HCEC 1CT (cell line): ENCODE measurements around the gene RPP21.
"Not testable (repeated sequence)": the region's sequence is repeated elsewhere in the genome, so short reads cannot be mapped to it uniquely, and the experiment has no call there.

Experiments
- DNase-seq: peaks from one replicate; pipeline ENCODE4 v3.0.0-alpha.2; 2017

Gene RPP21

DNA sequence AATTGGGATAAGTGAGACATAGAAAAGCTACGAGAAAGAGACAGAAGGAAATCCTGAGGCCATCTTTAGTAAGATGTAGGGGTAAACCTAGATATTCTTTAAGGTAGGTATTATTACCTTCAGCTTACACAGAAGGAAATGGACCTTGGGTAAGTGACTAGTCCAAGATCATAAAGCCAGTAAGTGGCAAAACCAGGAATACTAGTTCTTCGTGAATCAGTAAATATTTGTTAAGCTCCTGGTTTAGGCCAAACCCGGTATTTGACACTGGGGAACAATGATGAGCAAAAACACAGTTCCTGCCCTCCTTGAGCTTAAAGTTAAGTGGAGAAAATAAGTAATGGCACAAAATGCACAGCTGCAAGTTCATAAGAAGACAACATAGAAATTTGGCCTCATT is 13.0 kb upstream of the RPP21 start:
- no peak for DNase-seq

DNA sequence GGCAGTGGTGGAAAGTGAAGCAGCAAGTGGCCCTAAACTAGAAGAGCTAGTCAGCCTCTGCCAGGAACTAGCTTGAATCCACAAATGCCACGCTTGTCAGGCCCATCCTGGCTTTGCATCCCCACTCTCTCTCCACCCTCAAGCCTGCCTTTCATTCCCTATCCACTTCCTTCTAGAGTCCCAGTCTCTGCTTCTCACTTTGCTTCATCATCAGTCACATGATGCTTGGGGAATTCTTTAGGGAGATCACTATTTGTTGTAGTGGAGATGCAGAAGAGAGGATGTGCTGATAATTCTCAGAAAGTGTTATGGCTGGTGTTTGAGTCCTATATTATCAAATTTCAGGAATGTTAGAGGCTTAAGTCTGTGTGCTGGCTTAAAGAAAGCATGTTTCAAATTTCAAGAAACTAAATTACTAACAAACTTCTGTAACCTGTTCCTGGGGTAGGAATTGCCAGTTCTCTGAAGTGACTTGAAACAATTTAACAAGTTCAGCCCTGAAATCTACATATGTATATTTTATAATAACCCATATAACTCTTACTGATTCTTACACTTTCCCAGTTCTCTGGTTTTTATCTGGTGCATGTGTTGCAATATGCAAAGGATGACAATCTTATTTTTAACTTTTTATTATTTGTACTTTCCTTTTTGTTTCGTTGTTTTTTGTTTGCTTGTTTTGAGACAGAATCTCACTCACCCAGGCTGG is 10.7 kb upstream of the RPP21 start:
- no peak for DNase-seq

DNA sequence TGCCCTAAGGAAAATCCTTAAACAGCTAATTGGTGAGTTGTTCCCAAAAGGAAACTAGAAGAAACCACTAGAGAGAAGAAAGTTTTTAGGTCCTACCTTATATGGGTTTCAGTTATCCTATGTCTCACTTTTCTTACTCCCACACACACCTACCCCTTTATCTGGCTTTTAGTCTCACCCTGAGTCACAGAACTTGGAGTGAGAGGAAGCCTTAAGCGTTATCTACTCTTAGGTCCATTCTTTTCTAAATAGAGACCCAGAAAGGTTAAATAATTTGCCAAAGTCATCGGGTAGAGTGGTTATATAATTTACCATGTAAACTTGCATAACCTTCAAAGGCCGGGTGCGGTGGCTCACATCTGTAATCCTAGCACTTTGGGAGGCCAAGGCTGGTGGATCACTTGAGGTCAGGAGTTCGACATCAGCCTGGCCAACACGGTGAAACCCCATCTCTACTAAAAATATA is 4.3 kb upstream of the RPP21 start:
- no peak for DNase-seq

DNA sequence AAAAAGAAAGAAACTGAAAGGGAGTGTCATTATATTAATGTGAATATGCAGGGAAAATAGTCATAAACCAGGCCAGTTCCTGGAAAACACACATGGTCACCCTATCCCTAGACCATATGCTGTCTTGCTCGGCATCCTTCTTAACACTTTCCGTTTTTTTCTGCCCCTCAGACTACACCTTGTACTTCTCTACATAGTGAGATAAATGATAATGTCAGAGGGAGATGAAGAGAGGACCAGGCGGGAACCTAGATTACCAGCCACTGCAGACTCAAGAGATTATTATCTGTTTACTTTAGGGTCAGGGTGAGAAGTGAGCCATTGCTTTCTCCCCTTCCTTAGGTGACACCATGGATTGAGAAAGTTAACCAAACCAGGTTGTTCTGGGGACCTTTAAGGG is 3.7 kb upstream of the RPP21 start:
- no peak for DNase-seq

DNA sequence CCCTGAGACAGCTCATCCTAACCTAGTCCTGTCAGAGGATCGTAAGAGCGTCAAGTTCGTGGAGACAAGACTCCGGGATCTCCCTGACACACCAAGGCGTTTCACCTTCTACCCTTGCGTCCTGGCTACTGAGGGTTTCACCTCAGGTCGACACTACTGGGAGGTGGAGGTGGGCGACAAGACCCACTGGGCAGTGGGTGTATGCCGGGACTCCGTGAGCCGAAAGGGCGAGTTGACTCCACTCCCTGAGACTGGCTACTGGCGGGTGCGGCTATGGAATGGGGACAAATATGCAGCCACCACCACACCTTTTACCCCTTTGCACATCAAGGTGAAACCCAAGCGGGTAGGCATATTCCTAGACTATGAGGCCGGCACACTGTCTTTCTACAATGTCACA is 3.2 kb upstream of the RPP21 start:
- DNase-seq, result no peak

DNA sequence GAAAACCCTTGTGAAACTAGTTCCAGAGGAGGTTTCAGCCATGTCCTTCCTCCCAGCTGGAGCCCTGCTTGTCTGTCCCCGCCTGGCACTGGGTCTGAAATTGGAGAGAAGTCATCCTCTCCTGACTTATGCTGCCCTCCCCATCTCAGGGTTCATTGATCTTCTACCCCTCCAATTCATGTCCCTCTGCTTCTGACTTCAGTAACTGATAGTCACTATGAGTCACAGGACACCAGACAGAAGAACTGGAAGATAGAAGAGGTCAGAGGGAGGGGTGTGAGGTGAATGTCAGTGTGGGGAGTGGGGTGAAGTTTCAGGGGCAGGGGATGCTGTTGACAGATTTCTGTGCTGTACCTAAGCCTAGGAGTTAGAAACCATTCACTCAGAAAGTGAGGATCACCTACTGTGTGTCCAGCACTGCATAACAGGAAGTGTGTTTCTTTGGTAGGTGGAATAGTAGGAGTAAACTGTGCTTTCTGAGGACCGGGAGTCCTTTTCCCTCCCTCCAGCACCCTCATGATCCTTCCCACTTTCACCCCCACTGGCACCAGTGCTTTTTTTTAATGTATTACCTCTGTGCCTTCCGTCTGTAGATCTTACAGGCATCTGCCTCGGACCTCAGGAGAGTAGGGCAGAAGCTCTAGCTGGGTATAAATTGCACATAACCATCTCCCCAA is 627 bp upstream of the RPP21 start:
- DNase-seq, result no peak

DNA sequence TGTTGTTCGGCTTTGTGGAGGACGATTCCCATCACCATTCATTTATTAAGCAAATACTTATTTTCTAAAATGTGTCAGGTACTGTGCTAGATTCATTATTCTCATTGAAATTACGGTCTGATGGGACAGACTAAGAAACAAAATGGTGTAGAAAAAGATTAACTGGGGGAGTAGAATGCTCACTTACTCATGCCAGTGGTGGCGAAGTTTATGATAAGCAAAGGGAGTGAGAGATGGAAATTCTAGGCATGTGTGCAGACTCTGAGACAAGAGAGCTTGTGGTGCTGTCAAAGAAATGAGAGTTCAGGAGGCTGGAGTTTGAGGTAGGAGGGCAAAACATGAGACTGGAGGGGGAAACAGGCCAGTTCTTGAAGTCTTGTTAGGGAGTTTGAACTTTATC is 896 bp downstream of the RPP21 start:
- DNase-seq, result no peak

DNA sequence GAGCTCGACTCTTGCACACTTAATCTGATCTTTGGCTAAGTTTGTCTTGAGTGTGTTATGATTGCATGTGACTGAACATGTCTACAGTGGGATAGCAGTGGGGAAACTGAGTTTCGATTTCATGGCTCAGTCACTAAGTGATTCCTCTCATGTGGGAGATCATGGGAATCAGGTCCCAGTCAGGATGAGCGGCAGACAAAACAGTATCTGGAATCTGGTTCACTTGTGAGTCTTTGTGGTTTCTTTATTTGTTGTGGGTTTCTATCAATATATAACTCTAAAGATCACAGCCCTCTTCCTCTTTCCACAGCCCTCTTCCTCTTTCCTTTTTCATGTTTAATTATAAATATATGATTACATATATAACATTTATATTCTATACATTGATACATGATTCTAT is 4.0 kb downstream of the RPP21 start:
- DNase-seq, result no peak

DNA sequence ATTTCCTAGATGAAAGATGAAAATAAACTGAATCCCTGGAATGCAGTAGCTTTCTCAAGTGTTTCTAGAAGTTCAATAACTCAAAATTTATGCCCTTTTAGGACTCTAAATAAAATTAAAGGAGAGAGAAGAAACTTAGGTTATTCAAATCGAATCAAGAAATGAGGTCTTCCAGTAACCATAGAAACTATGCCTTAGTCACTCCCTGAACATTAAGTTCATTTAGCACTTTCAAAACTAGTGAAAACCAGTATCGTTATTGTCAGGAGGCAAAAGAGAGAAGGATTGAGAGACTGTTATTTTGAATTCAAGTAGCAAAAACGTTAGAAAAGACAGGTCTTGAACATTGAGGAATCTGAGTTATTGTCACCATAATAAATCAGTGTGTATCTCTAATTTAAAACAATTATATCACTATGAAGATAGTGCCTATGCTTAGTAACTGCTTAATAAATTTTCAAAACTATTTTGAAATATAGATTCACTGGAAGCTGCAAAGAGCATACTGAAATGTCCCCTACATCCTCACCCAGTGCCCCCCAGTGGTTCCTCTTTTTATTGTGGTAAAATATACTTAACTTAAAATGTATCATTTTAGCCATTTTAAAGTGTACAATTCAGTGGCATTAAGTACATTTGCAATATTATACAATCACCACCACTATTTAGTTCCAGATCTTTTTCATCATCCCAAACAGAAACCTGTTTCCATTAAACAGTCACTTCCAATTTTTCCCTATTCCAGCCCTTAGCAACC is 4.6 kb downstream of the RPP21 start:
- DNase-seq, result no peak

DNA sequence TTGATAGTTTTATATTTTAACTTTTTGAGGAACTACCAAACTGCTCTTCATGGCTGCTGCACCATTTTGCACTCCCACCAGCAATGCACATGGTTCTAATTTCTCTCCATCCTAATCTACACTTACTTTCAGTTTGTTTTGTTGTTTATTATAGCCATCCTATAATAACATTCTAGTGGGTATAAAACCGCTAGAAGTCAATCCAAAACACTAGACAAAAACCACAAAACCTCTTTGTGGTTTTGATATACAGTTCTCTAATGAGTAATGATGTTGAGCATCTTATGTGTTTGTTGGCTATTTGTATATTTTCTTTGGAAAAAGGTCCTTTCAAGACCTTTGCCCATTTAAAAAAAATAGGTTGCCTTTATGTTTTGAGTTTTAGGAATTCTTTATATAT is 5.6 kb downstream of the RPP21 start:
- no peak for DNase-seq

DNA sequence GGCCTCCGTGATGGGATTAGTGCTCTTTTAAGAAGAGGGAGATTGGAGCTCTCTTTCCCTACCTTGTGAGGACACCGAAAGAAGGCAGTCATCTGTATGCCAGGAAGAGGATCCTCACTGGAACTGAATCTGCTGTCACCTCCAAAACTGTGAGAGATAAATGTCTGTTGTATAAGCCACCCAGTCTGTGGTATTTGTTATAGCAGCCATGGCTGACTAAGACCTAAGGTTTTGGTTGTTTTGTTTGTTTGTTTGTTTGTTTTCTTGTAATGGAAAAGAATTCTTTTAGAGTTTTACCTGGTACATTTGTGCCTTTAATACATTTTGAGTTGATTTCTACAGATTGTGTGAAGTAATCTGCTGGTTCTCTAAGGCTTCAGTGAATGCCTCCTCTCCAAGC is 7.6 kb downstream of the RPP21 start:
- no peak for DNase-seq

DNA sequence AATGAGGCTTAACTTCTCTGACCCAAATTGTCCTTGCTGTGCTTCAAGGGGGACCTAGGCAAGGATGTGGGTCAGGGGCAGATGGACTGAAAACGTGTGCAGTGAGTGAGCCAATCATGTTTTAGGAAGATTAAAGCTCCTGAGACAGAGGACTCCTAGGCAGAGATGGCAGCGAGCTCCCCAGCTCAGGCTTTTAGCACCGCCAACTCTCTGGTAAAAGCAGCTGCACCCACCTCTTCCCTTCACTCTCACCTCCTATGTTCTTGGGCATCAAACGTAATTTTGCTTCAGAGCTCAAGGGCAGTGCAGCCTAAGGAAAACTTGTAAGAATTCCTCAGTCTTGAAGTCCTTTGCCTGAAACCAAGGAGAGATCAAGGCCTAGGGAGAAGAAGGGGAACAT is 10.3 kb downstream of the RPP21 start:
- no peak for DNase-seq

DNA sequence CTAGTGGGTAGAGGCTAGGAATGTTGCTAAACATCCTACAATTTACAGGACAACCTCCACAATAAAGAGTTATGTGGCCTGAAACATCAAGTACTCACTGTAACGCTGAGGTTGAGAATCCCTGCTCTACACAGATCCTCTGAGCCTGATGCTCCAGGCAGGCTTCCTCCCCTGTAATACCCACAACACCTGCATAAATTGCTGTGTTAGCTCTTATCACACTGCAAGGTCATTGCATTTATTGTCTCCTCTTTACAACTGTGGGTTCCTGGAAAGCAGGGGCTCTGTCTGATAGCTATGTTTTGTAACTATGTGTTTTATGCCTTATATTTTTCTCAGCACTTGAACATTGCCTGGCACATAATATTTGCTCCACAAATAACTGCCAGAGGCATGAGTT is 11.6 kb downstream of the RPP21 start:
- no peak for DNase-seq

DNA sequence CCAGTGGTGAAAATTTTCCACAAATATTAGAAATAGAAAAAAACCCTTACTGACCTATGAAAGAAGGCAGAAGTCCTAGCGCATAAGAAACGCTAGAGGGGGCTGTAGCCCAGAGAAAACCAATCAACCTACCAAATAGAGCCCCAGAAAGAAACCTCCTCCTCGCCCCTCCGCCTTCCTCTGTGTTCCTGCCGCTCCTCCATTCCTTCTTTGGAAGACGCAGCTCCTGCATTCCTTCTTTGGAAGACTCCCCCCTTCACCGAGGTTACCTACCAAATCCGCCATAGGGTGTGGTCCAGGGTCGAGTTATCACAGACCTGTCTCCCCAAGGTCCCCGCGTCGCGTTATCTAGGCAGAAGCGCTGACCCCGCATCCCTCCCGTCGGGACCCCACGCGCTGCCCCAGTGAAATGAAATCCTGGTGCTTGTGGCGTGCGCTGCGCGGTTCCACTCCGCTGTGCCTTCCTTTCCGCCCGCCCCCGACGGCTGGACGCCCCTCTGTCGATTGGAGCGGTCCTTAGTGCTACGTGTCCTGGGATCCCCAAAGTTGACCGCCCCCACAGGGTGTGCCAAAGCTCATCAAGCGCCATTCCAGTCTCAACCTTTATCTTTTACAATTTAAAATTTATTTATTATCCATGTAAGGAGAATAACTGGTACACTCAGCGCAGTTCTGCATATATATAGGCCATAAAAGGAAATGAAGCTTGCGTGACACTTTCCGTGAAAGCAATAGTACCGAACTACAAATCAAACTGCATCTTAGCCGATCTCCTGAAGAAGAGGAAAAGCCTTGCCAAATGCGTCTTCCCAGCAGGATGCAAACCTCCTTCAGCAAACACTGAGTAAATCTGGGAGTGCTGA is 13.0 kb downstream of the RPP21 start:
- peak; percentile 63 for DNase-seq

DNA sequence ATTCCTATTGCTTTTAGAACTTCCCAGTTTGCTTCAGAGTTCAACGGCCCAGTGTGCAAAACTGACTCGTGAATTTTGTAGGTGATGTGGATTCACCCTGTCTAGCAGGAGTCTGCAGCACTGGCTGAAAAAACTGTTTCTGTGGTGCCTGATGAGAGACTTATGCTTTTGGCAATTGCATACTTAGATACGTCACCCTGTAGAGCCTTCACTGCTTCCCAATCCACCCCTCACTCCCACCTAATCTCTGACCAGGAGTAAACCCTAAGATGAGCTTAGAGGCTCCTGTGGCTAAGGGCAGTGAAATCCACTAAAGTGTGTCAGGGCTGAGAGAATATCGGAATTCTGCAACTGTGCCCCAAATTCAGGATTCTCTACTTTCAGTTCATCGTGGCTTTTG is 14.3 kb downstream of the RPP21 start:
- DNase-seq, result no peak

DNA sequence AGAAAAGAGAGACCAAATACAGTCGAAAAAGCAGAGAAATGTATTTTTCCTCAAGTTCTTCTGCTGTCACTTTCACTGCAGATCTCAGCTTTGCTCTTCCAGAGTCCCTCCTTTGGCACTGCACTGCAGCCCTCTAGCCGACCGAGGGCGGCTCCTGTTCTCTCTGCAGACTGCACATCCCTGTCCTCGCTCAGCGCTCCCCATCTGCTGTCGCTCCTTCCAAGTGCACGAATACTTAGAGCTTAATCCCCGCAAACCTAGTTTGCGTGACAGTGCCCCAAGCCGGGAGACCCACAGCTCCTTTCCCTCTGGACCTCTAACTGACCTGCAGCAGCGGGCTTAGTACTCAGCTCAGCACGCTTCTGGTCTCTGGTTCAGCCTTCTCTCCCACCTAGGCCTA is 15.2 kb downstream of the RPP21 start:
- no peak for DNase-seq

DNA sequence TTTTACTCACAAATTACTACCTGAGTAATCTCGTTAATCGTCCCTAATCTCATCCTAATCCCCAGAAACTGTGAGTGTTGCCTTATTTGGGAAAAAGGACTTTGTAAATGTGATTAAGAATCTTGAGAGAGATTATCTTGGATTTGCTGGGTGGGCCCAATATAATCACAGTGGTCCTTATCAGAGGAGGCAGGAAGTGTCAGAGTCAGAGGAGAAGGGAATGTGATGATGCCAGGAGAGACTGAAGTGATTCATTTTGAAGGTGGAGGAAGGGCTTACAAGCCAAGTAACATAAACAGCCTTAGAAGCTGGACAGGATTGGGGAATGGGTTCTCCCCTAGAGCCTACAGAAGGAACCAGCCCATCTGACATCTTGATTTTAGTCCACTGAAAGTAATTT is 16.7 kb downstream of the RPP21 start:
- DNase-seq, result no peak

DNA sequence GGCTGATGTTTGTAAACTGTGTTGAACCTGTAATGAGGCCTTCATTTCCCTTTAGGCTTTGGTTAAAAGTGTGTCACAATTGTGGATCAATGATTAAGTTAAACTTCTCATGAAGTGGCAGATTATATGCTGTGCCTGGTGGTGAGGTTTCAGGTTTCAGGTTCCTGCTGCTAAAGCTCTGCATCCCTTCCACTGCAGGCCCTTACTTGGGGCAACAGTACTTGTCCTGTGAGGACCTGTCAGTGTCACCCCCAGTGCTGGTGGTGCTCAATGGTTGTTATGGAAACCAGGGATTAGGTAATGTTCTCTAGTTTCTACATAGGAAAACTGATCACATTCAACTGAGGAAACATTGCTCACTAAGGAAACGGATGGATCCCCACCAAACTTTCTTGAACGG is 18.5 kb downstream of the RPP21 start:
- no peak for DNase-seq

DNA sequence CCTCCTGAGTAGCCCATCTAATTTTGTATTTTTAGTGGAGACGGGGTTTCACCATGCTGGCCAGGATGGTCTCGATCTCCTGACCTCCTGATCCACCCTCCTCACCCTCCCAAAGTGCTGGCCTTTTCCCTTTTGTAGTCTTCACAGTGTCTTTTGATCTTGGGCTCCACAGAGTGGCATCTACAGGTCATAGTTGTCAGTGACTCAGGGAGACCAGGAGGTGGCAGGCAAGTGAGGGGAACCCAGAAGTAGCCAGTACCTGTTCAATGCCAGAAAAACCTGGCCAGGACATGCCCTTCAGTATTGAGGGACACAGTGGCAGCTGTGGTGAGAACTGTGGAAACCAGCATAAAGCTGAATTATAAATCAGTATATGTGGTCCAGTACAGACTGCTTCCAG is 19.6 kb downstream of the RPP21 start:
- no peak for DNase-seq

DNA sequence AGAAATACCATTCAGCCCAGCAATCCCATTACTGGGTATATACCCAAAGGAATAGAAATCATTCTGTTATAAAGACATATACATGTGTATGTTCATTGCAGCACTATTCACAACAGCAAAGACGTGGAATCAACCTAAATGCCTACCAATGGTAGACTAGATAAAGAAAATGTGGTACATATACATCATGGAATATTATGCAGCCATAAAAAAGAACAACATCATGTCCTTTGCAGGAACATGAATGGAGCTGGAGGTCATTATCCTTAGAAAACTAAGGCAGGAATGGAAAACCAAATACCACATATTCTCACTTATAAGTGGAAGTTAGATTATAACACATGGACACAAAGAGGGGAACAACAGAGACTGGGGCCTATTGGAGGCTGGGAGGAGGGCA is 24.3 kb downstream of the RPP21 start:
- not testable (repeated sequence) for DNase-seq

DNA sequence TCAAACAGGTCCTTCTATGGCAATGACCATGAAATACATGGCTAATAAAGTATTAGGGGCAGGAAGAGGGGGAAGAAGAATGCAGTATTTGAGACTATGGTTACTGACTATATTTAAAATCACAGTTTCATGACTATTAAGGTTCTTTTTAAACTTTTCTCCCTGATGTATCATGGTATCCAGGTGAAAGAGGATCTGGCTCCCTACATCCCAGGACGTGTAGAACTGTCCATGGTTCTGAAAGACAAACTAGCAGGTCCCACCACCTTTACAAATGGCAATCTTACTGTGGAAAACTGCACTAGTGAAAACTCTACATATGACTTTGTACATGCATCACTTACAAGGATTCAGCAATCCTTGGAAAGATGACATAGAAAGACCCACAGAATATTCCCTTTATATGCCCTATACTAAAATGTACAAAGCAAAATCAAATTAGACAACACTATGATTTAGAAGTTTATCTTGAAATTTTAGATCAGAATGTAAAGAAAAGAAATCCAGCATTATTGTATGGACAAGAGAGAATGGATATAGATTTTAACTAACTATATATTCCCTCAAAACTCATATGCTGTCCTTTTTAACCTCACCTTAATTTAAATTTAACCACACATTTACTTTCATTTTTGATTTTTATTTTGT is 33.5 kb downstream of the RPP21 start:
- DNase-seq, result peak; percentile 1

DNA sequence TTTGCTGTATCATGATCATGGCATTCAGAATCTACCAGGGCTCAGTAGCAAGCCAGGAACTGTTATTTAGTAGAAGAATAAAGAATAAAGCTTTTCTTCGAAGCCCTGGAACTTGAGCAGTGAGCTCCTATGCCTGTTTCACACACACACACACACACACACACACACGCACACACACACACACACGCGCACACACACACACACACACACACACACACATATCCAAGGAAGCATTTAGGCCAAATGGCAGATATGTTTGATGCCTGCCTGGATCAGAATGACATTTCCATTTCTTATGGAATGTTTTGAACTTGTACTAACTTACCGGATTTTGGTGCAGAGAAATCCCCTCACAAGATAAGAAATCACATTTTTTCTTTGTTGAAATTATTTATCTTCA is 35.5 kb downstream of the RPP21 start:
- DNase-seq, result no peak

DNA sequence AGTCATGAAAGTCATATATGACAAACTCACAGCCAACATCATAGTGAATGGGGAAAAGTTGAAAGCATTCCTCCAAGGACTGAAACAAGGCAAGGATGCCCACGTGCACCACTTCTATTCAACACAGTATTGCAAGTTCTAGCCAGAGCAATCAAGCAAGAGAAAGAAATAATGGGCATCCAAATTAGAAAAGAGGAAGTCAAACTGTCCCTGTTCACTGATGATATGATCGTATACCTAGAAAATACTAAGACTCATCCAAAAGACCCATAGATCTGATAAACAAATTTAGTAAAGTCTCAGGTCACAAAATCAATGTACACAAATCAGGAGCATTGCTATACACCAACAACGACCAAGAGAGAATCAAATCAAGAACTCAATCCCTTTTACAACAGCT is 41.2 kb downstream of the RPP21 start:
- no peak for DNase-seq
